GM23248 (cell line): ENCODE results near the gene ADGRE2.

Experiments
- EZH2 ChIP-seq: fragments of 200-600 bp; sonication (generic); IDR thresholded peaks from 2 replicates; pipeline ENCODE4 v1.6.1; 2018; ENCODE audit warnings: antibody characterized with exemption, mild to moderate bottlenecking; ENCODE audit not compliant: insufficient read depth, poor library complexity, severe bottlenecking
- EZH2phosphoT487 ChIP-seq: fragments of 200-600 bp; sonication (generic); IDR thresholded peaks from 2 replicates; pipeline ENCODE4 v1.6.1; 2018; ENCODE audit warnings: antibody characterized with exemption, moderate library complexity, mild to moderate bottlenecking, low read depth; ENCODE audit not compliant: insufficient read depth

DNA sequence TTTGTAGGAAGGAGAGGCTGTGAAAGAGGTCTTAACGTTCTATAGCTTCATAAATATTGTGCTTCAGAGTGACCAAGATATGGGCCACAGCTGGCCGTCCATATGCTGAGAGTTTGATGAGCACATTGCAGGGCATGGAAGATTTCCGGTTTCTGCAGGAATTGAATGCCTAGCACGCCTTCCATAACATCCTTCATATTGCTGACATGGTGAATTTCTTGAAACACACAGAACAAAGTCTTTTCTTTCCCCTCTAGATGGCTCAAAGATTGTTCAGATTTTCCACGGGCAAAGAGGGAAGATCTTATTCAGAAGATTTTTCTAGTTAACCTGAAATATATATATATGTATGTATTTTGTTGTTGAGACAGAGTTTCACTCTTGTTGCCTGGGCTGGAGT, 42.4 kb downstream of the ADGRE2 start:
- TF ChIP-seq EZH2 (no peak), EZH2phosphoT487 (no peak)
